ENCODE measurements around the gene ARID1A. TPM values are rescaled to one million over a fixed set of nuclear protein-coding genes. Genes with fewer than 3 reads are reported as not detected.

Gene ARID1A
- total and polyA plus RNA-seq, 2 donors (not counting 3 experiments of a cell fraction or from before 2014, with no cell fraction given), result 36.9 to 77.2 TPM

DNA sequence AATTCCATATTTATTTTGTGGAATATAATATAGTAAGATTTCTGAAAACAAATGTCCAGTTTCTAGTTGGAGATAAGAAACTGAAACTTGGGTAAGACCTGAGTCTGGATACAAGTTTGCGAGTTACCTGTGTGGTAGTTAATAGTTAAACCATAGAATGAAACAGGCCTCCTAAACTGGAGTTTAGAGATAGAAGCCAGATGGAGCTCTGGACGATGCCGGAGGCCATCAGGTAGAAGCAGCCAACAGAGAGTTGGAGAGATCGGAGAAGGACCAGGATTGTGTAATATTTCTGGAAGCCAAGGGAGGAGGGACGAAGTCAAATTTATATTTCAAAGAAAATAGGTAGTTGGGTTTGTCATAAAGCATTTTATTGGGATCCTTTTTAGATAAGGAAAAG is 45.1 kb downstream of the ARID1A start:
- Histone ChIP-seq H3K27me3 (ENCODE audit: control insufficient read depth in 2 of 2, insufficient read depth in 2 of 2, low read length in 2 of 2) (no peaks in the 10 kb centered on the region), H2AFZ (ENCODE audit: low read depth, low read length) (no peak overlapping the region), H3K9ac (replicated peaks; ENCODE audit: extremely low read depth, insufficient read depth, low read length) (no peak overlapping the region), H3K27ac (ENCODE audit: insufficient read depth, low read depth, low read length) (no peak overlapping the region), H4K20me1 (replicated peaks; ENCODE audit: control insufficient read depth, extremely low read depth, insufficient read depth, low read length) (no peaks in the 10 kb centered on the region), H3K4me2 (ENCODE audit: insufficient read depth, low read length) (no peak overlapping the region), H3K9me1 (replicated peaks; ENCODE audit: control insufficient read depth, extremely low read depth, insufficient read depth, low read length) (no peaks in the 10 kb centered on the region), H3K36me3 (ENCODE audit: control insufficient read depth in 2 of 2, extremely low read depth in 1 of 2, insufficient read depth in 2 of 2, low read length in 2 of 2) (peaks cover 0 to 7% of the 10 kb centered on the region in 2 experiments), H3K79me2 (ENCODE audit: control insufficient read depth, insufficient read depth, low read length) (peaks cover 44% of the 10 kb centered on the region), H3K4me3 (replicated peaks in 1 of 3; ENCODE audit: insufficient read depth in 1 of 3, low read depth in 1 of 3, low read length in 3 of 3) (no peak overlapping the region), H3K9me3 (replicated peaks; ENCODE audit: control insufficient read depth, insufficient read depth, low read length) (no peaks in the 10 kb centered on the region), H3K4me1 (ENCODE audit: control insufficient read depth, extremely low read depth, insufficient read depth, low read length) (peaks cover 27% of the 10 kb centered on the region)
- ChIA-PET POLR2A (no interaction called here), CTCF (interaction anchor here (1.0 to 1.6 kb wide), 4 partner anchors 13 to 139 kb away, joined by 3 to 4 read pairs (median 3); no protein-coding TSS in a partner anchor)
- FAIRE-seq (no peak), DNase-seq (ENCODE audit: low read depth, low spot score) (no peak)
- no peak for TF ChIP-seq POLR2A (IDR thresholded peaks at IDR 0.05; ENCODE audit: low read depth, low read length)
- TF ChIP-seq GATA2 (IDR thresholded peaks at IDR 0.05; ENCODE audit: insufficient read depth, insufficient read length, low read depth, low read length), result no peak
- no peak for TF ChIP-seq CTCF (IDR thresholded peaks at IDR 0.05; ENCODE audit: extremely low read depth in 1 of 2, insufficient read depth in 1 of 2, low read depth in 1 of 2, low read length in 2 of 2)
- no peak for TF ChIP-seq POLR2AphosphoS5 (IDR thresholded peaks at IDR 0.05; ENCODE audit: insufficient read depth, low read depth, low read length)
- TF ChIP-seq, protein P1, sequence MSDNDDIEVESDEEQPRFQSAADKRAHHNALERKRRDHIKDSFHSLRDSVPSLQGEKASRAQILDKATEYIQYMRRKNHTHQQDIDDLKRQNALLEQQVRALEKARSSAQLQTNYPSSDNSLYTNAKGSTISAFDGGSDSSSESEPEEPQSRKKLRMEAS (IDR thresholded peaks at IDR 0.05; ENCODE audit: insufficient read depth, insufficient read length), result no peak
- no peak for TF ChIP-seq EZH2 (IDR thresholded peaks at IDR 0.05; ENCODE audit: borderline replicate concordance, low read depth, low read length, severe bottlenecking)
- TF ChIP-seq MYC (IDR thresholded peaks at IDR 0.05; ENCODE audit: low read depth, low read length), result no peak
- no peak for TF ChIP-seq JUN (IDR thresholded peaks at IDR 0.05; ENCODE audit: borderline replicate concordance, insufficient read depth, insufficient read length, low read depth)
- TF ChIP-seq FOS (IDR thresholded peaks at IDR 0.05; ENCODE audit: borderline replicate concordance, insufficient read depth, low read length), result no peak
- BruUV-seq (replicated peaks), result no TSS peak
- intact Hi-C loops (cut with micrococcal nuclease) (no loop called here), dilution Hi-C loops (cut with MboI; ENCODE audit: extremely low pct_ligation_motif_present, low sequenced_read_pairs) (no loop called here)
